ENCODE data around the gene COA1.
A peak's percentile ranks its signal among the peaks of the same experiment; 100 is the strongest.

COA1 gene

DNA sequence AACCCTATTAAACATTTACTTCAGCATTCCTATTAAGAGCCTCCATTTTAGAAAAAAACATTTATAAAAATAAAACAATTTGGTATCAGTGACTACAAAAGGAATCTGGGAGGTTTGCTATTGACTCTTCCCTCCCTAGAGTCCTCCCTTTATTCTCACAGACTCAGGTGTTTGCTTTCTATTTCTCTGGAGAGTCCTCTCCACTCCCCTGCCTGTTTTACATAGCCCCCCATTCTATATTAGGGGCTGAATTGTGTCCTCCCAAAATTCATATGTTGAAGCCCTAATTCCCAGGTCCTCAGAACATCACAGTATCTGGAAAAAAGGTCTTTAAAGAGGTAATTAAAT lies 69.8 kb downstream of the COA1 start:
- TF ChIP-seq, protein P1, sequence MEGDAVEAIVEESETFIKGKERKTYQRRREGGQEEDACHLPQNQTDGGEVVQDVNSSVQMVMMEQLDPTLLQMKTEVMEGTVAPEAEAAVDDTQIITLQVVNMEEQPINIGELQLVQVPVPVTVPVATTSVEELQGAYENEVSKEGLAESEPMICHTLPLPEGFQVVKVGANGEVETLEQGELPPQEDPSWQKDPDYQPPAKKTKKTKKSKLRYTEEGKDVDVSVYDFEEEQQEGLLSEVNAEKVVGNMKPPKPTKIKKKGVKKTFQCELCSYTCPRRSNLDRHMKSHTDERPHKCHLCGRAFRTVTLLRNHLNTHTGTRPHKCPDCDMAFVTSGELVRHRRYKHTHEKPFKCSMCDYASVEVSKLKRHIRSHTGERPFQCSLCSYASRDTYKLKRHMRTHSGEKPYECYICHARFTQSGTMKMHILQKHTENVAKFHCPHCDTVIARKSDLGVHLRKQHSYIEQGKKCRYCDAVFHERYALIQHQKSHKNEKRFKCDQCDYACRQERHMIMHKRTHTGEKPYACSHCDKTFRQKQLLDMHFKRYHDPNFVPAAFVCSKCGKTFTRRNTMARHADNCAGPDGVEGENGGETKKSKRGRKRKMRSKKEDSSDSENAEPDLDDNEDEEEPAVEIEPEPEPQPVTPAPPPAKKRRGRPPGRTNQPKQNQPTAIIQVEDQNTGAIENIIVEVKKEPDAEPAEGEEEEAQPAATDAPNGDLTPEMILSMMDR (IDR thresholded peaks at IDR 0.05; ENCODE audit: control extremely low read depth, extremely low read depth, low read depth, missing control alignments): no peak
- ChIA-PET POLR2A (no interaction called here), CTCF (interaction anchor here (1.2 to 1.6 kb wide), 2 partner anchors 10 to 77 kb away, joined by 4 to 9 read pairs; partner anchors contain the start of gene STK17A)
- no peak for DNase-seq (ENCODE audit: extremely low spot score)

DNA sequence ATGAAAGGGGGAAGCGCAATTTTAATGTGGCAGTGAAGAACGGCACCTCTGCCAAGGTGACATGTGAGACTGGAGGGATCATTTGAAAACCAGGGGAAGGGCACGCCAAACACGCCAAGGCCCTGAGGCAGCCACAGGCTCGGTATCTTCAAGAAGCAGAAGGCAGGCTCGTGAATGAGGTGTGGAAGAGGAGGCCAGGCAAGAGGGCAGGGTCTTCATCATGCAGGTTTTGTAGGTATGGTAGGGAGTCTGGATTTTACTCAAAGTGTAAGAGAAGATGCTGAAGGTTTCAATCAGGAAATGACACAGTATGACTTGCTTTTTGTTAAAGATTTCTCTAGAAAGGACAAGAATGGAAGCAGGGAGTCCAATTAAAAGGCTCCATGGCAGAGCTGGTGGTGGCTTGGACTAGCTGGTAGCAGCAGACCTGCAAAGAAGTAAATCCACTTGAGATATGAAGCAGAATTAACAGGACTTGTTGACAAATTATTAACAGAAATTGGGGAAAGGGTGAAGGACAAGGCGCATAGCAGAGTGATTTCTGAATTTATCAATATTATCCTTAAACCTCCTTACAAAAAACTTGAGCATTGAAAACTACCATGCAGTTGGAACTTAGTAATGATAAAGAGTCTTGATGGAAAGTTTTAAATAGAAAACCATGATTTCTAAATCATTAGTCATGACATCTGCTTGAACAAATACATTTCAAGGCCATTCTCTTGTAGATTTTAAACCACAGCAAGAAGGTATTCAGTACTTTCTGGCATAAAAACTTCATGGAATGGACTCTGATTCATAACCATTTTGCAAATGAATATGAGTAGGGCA lies 70.4 kb downstream of the COA1 start:
- ChIA-PET CTCF (no interaction called here), POLR2A (no interaction called here)
- TF ChIP-seq, protein P1 (IDR thresholded peaks at IDR 0.05; ENCODE audit: control extremely low read depth, extremely low read depth, low read depth, missing control alignments): no peak
- DNase-seq (ENCODE audit: extremely low spot score): peak; percentile 55

DNA sequence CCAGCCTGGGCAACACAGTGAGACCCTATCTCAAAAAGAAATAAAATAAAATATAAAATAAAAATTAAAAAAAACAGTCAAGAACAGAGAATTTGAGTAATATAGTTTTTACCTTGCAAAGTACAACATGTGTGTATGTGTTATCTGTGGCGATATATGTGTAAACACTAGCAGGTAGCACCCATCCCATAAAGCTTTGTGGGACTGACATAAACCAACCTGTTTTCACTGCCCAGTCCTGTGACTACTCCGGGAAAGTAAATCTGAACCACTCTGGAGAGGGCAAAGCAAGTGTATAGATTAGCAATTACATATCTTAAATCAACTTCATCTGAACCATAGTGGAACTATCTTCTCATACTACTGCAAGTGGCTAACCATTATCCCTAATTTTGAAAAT lies 72.3 kb downstream of the COA1 start:
- ChIA-PET POLR2A (no interaction called here), CTCF (interaction anchor here (0.9 to 1.6 kb wide), 3 partner anchors 9 to 74 kb away, joined by 3 to 4 read pairs (median 3); partner anchors contain the start of gene STK17A)
- TF ChIP-seq, protein P1 (IDR thresholded peaks at IDR 0.05; ENCODE audit: control extremely low read depth, extremely low read depth, low read depth, missing control alignments): no peak
- no peak for DNase-seq (ENCODE audit: extremely low spot score)

DNA sequence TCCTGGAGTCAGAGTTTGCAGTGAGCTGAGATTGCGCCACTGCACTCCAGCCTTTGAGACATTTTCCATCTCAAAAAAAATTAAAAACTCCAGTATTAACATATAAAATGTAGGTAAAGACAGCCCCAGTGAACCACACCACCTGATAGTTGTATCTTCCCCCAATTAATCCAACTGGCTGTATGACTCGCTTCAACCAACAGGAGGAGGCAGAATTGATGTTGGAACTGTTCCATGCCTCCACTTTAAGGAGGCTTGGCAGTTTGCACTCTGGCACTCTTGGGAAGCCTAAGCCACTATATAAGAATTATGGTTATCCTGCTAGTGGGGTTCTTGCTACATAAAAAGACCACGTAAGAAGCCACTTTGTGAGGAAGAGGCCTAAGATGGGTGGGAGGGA lies 73.7 kb downstream of the COA1 start:
- DNase-seq (ENCODE audit: extremely low spot score): no peak
- CTCF ChIA-PET: interaction anchor here (0.6 to 1.6 kb wide), 4 partner anchors 7 to 65 kb away, joined by 3 to 4 read pairs (median 3); no protein-coding TSS in a partner anchor
- POLR2A ChIA-PET: no interaction called here
- TF ChIP-seq, protein P1 (IDR thresholded peaks at IDR 0.05; ENCODE audit: control extremely low read depth, extremely low read depth, low read depth, missing control alignments): no peak

DNA sequence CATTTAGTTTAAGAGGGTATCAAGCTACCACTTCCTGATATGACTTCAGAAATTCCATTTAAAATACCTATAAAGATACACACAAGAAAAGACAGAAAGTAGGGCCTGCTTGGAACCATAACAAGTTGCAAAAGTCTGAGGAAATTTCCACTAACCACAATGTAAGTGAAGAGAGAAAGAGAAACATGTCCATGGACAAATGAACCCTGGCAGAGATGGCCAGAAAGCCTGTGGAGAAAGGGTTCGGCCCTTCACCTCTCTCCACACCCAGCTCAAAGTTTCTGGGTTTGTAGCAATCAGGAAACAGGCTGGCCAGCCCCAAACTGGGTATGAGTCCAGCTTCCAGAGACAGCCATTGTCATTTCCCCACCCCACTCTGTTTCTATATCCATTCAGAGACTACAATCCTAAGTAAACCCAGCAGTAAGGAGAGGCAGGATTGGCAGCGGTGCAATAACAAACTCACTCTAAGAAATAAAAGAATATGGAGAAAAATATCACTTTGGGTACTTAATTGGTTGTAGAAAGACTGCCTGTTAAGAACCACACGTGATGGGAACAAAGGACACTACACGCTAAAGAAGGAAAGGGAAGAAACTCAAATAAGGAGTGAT lies 75.3 kb downstream of the COA1 start:
- no peak for DNase-seq (ENCODE audit: extremely low spot score)
- POLR2A ChIA-PET: no interaction called here
- CTCF ChIA-PET: interaction anchor here (1.9 kb wide), 1 partner anchor 20 kb away, joined by 4 read pairs; no protein-coding TSS in a partner anchor
- TF ChIP-seq, protein P1 (IDR thresholded peaks at IDR 0.05; ENCODE audit: control extremely low read depth, extremely low read depth, low read depth, missing control alignments): no peak

DNA sequence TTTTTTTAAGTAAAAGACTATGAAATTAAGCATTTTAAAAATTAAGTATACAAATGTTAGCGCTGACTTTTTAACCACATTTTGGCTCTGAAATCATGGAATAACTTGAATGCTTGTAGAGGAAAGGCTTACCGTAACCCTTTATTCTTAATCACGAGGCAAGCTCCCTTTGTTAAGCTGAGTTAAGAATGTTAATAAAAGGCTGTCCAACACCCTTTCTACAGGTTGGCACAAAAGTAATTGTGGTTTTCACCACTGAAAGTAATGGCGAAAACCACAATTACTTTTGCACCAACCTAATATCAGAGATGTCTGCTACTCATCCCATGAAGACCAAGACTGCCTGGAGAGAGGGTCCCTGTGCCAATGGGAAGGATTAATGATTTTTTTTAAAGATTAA lies 75.9 kb downstream of the COA1 start:
- POLR2A ChIA-PET: no interaction called here

More for the DNA sequence above, 75.9 kb downstream of the COA1 start:
- TF ChIP-seq, protein P1 (IDR thresholded peaks at IDR 0.05; ENCODE audit: control extremely low read depth, extremely low read depth, low read depth, missing control alignments): no peak
- CTCF ChIA-PET: interaction anchor here (1.9 to 10.1 kb wide), 2 partner anchors 19 to 46 kb away, joined by 4 to 93 read pairs; no protein-coding TSS in a partner anchor
- no peak for DNase-seq (ENCODE audit: extremely low spot score)

Measured in GM10248 (cell line).